Left kidney (tissue), 2 donors: Measurements from ENCODE around the gene GRWD1. TPM values are rescaled to one million over a fixed set of nuclear protein-coding genes. Genes with fewer than 3 reads are reported as not detected.

Experiments
- DNase-seq: peaks from one replicate; pipeline ENCODE4 v3.0.0-alpha.2; 2013
- polyA plus RNA-seq: library from polyadenylated mRNA; unstranded; fragments of 120-200 nt; gene quantifications from one replicate; pipeline ENCODE4 v1.2.1, GENCODE V29; 2013; ENCODE audit not compliant: insufficient read length

GRWD1 gene
- polyA plus RNA-seq, 1 donor: 22.2 TPM

- no peak for DNase-seq
Measured at GRCh38 chr19:48495396-48495795, 49.6 kb downstream of the GRWD1 start.

- no peak for DNase-seq
Measured at GRCh38 chr19:48496959-48497727, 51.4 kb downstream of the GRWD1 start.

- DNase-seq: no peak
Measured at GRCh38 chr19:48497728-48498594, 52.2 kb downstream of the GRWD1 start.

- no peak for DNase-seq
Measured at GRCh38 chr19:48498595-48499311, 53.0 kb downstream of the GRWD1 start.

GRCh38 chr19:48499316-48500090 is 53.7 kb downstream of the GRWD1 start:
- DNase-seq: no peak

- DNase-seq: no peak
Measured at GRCh38 chr19:48500830-48501493, 55.2 kb downstream of the GRWD1 start.

- peak; percentile 86 for DNase-seq
Measured at GRCh38 chr19:48501494-48502349, 55.9 kb downstream of the GRWD1 start.

GRCh38 chr19:48502350-48503018 is 56.7 kb downstream of the GRWD1 start:
- DNase-seq: no peak

GRCh38 chr19:48506138-48506733 is 60.5 kb downstream of the GRWD1 start:
- DNase-seq: no peak

Other genes with a start within 250 kb of the GRWD1 start
- 74.3 TPM for gene CARD8, start 190.1 kb upstream of the GRWD1 start, polyA plus RNA-seq
- 7.7 TPM for gene ZNF114, start 175.9 kb upstream of the GRWD1 start, polyA plus RNA-seq
- gene EMP3, start 120.4 kb upstream of the GRWD1 start, polyA plus RNA-seq: 62.3 TPM
- 12.5 TPM for gene TMEM143, start 82.0 kb upstream of the GRWD1 start, polyA plus RNA-seq
- gene SYNGR4, start 81.6 kb upstream of the GRWD1 start, polyA plus RNA-seq: not detected
- 227 TPM for gene KDELR1, start 54.4 kb upstream of the GRWD1 start, polyA plus RNA-seq
- gene GRIN2D, start 52.3 kb upstream of the GRWD1 start, polyA plus RNA-seq: 0.47 TPM
- gene KCNJ14, start 9.6 kb downstream of the GRWD1 start, polyA plus RNA-seq: 1.1 TPM
- gene CYTH2, start 23.4 kb downstream of the GRWD1 start, polyA plus RNA-seq: 94.1 TPM
- gene LMTK3, start 65.9 kb downstream of the GRWD1 start, polyA plus RNA-seq: 2.0 TPM
- gene SULT2B1, start 106.2 kb downstream of the GRWD1 start, polyA plus RNA-seq: 0.38 TPM
- gene SPACA4, start 160.8 kb downstream of the GRWD1 start, polyA plus RNA-seq: not detected
- gene FAM83E, start 169.1 kb downstream of the GRWD1 start, polyA plus RNA-seq: 0.57 TPM
- 969 TPM for gene RPL18, start 173.2 kb downstream of the GRWD1 start, polyA plus RNA-seq
- gene SPHK2, start 173.5 kb downstream of the GRWD1 start, polyA plus RNA-seq: 19.9 TPM
- 9.5 TPM for gene DBP, start 191.4 kb downstream of the GRWD1 start, polyA plus RNA-seq
- gene CA11, start 200.2 kb downstream of the GRWD1 start, polyA plus RNA-seq: 21.1 TPM
- 1.1 TPM for gene NTN5, start 227.0 kb downstream of the GRWD1 start, polyA plus RNA-seq
- 3.5 TPM for gene FUT2, start 250.0 kb downstream of the GRWD1 start, polyA plus RNA-seq